Activated CD8-positive, alpha-beta T cell treated with anti-CD3 and anti-CD28 coated beads, Interleukin-2, amount 10 ng/mL, durations not matched to agents 7 days and 5 days (primary cell): Measurements from ENCODE around the gene STX18. TPM values are rescaled to one million over a fixed set of nuclear protein-coding genes. Genes with fewer than 3 reads are reported as not detected.
A peak's percentile ranks its signal among the peaks of the same experiment; 100 is the strongest.
"Not testable (repeated sequence)": the region's sequence is repeated elsewhere in the genome, so short reads cannot be mapped to it uniquely, and the experiment has no call there.

Experiments
- ATAC-seq: fragments of 150-1000 bp; cut with Tn5 transposase; one replicate; pipeline ENCODE4 v1.10.0; 2021; ENCODE audit warnings: moderate library complexity
- CTCF ChIA-PET: fragments of 350-600 bp; sonication (Branson Sonifier 250); formaldehyde crosslinking; loops from one replicate; lab custom pipeline; 2021; ENCODE audit warnings: antibody characterized with exemption; lab: Charles Lee
- POLR2A ChIA-PET: fragments of 350-600 bp; sonication (Branson Sonifier 250); formaldehyde crosslinking; loops from one replicate; lab custom pipeline; 2021; ENCODE audit warnings: antibody characterized with exemption; lab: Charles Lee
- DNase-seq: peaks from one replicate; pipeline ENCODE4 v3.0.0-alpha.2; 2020
- H3K27ac Mint-ChIP-seq: one replicate; pipeline ENCODE4 v1.8.0; 2021; ENCODE audit warnings: mild to moderate bottlenecking, mixed read lengths
- H3K27me3 Mint-ChIP-seq: one replicate; pipeline ENCODE4 v1.8.0; 2021; ENCODE audit warnings: low read depth, mixed read lengths
- H3K36me3 Mint-ChIP-seq: one replicate; pipeline ENCODE4 v1.8.0; 2021; ENCODE audit warnings: low read depth, mixed read lengths
- H3K4me1 Mint-ChIP-seq: one replicate; pipeline ENCODE4 v1.8.0; 2021; ENCODE audit warnings: low read depth, mixed read lengths
- H3K4me3 Mint-ChIP-seq: one replicate; pipeline ENCODE4 v1.8.0; 2021; ENCODE audit warnings: mild to moderate bottlenecking, mixed read lengths
- H3K9me3 Mint-ChIP-seq: one replicate; pipeline ENCODE4 v1.8.0; 2022; ENCODE audit warnings: mixed read lengths; ENCODE audit not compliant: insufficient read depth
- total RNA-seq, 2 experiments: library from RNA; stranded (reverse); gene quantifications; one replicate each; pipeline ENCODE4 v1.2.3, GENCODE V29; 2021

STX18 gene
- total RNA-seq, 2 experiments from 2014 or later = 21.2 to 24.9 TPM

DNA sequence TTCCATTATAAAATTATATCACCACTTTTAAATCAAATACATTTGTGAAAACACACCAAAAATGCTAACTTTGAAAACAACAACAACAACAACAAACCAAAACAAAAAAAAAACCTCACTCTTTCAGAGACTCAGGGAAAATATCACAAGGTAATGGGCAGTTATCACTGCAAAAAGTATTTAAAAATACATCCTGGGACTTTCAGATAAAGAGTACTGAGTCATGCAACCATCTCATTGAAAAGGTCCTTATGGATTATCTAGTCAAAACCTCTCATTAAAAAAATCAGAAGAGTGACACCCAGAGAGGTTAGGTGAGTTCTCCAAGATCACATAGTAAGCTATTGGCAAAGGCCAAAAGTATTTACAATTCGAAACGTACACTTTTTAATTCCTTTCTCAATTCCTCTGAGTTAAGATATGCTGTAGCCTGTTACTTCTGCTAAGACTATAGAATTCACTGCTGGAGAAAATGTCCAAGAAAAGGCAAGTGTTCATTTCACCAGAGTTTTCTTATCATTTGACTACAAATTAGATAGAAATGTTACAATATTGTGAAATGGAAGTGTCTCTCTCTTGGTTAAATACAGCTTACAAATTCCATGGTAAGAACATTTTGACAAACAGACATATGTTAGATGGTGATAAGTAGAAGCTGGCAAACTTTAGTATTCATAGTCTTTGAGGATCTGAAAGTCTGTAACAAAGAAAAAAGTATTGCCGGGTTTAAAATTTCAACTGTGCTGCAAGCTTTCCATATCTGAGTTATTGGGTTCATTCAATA, 9.3 kb downstream of the STX18 start:
- Mint-ChIP-seq H3K27ac (no peak overlapping the region), H3K4me3 (no peak overlapping the region), H3K27me3 (no peaks in the 10 kb centered on the region), H3K36me3 (no peaks in the 10 kb centered on the region), H3K4me1 (no peaks in the 10 kb centered on the region), H3K9me3 (no peaks in the 10 kb centered on the region)
- ChIA-PET CTCF (interaction anchor here (1.0 to 1.7 kb wide), 2 partner anchors 14 to 21 kb away, joined by 3 read pairs; no protein-coding TSS in a partner anchor), POLR2A (interaction anchor here (1.4 kb wide), 1 partner anchor 9 kb away, joined by 4 read pairs; the partner anchor contains the start of gene STX18)
- ATAC-seq (no peak), DNase-seq (no peak)

DNA sequence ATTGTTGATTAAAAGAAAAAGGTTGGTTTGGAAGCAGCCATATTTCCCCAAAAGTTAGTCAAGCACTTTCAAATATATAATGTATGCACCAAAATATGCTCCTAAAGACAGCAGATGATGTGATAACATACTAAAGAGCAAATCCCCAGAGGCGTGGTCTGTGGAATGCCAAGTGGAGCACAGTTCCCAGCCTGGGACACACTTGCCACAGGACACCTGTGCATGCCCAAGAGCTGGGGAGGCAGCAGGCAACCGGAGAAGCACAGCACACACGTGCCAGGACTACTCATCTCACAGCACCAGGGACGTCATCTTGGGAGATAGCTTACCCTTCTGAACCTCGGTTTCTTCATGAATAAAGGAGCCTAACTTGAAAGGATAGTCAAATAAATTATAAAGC, 12.5 kb downstream of the STX18 start:
- peaks cover 6% of the 10 kb centered on the region for H3K4me1 Mint-ChIP-seq
- no peak for ATAC-seq
- ChIA-PET CTCF (interaction anchor here (0.7 to 1.7 kb wide), 3 partner anchors 10 to 23 kb away, joined by 3 to 10 read pairs (median 3); no protein-coding TSS in a partner anchor), POLR2A (no interaction called here)
- H3K4me3 Mint-ChIP-seq = no peak overlapping the region
- no peak overlapping the region for H3K27ac Mint-ChIP-seq
- no peaks in the 10 kb centered on the region for H3K27me3 Mint-ChIP-seq
- H3K9me3 Mint-ChIP-seq = no peaks in the 10 kb centered on the region
- peaks cover 7% of the 10 kb centered on the region for H3K36me3 Mint-ChIP-seq
- no peak for DNase-seq

DNA sequence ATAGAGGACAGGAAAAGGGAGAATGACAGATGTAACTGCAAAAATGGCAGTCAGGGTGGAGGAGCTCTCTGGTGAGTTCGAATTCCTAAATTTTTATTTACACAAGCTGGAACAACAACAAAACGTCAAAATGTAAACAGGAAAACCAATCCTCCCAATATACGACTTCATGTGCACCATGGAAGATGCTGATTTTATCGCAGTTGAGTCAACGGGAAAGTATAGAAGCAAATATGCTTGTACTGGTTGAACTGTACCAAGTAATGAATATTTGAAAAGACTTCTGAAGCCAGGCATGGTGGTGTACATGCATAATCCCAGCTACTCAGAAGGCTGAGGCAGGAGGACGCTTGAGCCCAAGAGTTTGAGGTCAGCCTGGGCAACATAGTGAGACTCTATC, 15.4 kb downstream of the STX18 start:
- ChIA-PET POLR2A (interaction anchor here (0.7 kb wide), 1 partner anchor 1616 kb away, joined by 3 read pairs; no protein-coding TSS in a partner anchor), CTCF (no interaction called here)
- DNase-seq (no peak), ATAC-seq (no peak)
- Mint-ChIP-seq H3K4me1 (peaks cover 17% of the 10 kb centered on the region), H3K4me3 (no peak overlapping the region), H3K9me3 (no peaks in the 10 kb centered on the region), H3K36me3 (peaks cover 7% of the 10 kb centered on the region), H3K27ac (no peak overlapping the region), H3K27me3 (no peaks in the 10 kb centered on the region)

DNA sequence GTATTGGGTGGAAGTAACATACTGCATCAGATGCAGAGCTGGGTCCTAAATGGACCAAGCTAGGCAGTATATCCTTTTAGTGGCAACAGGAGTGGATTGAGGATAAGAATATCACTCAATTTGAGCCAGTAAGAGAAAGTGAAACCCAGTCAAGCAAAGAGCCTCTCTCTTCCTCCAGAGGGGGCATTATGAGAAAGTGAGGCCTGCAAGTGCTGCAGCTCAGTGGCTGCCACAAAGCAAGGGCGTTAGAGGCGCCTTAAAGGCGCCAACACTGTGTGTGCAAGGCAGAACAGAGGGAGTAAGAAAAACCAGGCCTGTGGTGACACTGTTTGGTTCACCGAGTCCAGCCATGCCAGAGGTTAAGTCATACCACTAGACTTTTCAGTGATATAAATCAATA, 17.5 kb downstream of the STX18 start:
- Mint-ChIP-seq H3K27me3 (no peaks in the 10 kb centered on the region), H3K4me1 (peaks cover 23% of the 10 kb centered on the region), H3K9me3 (no peaks in the 10 kb centered on the region), H3K27ac (peak overlapping the region; percentile 64), H3K36me3 (peaks cover 7% of the 10 kb centered on the region), H3K4me3 (no peak overlapping the region)
- ATAC-seq = peak; percentile 95
- ChIA-PET CTCF (interaction anchor here (0.8 to 2.9 kb wide), 9 partner anchors 8 to 42 kb away, joined by 3 to 19 read pairs (median 4); partner anchors contain the start of gene STX18), POLR2A (interaction anchor here (1.9 kb wide), 1 partner anchor 18 kb away, joined by 13 read pairs; the partner anchor contains the start of gene STX18)
- DNase-seq = peak; percentile 63

DNA sequence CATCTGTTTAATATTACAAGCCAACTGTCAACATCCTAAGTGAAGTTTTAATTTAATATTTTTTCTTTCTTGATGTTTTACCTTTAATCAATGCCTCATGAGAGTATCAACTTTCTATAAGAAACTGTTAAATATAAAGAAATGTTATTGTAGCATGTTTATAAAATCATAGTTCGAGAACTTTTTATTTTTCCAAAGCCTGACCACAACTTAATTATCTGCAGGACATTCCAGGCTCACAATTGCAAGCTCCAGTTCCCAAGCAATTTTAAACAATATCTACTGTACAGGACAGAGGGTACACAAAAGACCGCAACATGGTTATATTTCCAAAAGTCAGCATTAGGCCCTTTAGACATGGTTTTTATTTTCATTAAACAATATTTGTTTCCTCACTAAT, 20.1 kb downstream of the STX18 start:
- Mint-ChIP-seq H3K4me1 (peaks cover 33% of the 10 kb centered on the region), H3K27me3 (no peaks in the 10 kb centered on the region), H3K4me3 (no peak overlapping the region), H3K9me3 (no peaks in the 10 kb centered on the region), H3K36me3 (peaks cover 7% of the 10 kb centered on the region), H3K27ac (no peak overlapping the region)
- no peak for ATAC-seq
- ChIA-PET POLR2A (no interaction called here), CTCF (interaction anchor here (0.8 kb wide), 1 partner anchor 34 kb away, joined by 3 read pairs; no protein-coding TSS in a partner anchor)
- no peak for DNase-seq

DNA sequence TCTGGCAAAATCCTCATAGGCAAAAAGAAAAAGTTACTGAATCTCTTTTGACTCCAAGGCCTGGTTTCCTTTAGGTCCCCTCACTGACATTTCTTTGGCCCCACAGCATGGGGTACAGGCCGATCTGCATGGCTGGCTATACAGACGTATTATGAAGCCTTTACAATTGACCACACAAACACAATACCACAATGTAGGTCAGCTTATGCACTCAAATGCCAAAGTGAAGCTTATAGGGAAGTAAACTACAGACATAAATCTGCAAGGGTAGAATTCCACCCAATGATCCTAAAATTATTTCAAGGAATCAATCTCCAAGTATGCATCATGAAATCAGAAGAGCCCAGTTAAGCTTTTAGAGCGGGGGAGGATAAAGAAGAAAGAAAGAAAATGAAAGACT, 20.7 kb downstream of the STX18 start:
- POLR2A ChIA-PET = no interaction called here
- no peak for ATAC-seq
- DNase-seq = no peak
- CTCF ChIA-PET = interaction anchor here (0.8 to 3.2 kb wide), 2 partner anchors 9 to 33 kb away, joined by 3 to 10 read pairs; no protein-coding TSS in a partner anchor
- peaks cover 5% of the 10 kb centered on the region for H3K36me3 Mint-ChIP-seq
- no peak overlapping the region for H3K27ac Mint-ChIP-seq
- H3K4me3 Mint-ChIP-seq = no peak overlapping the region
- peaks cover 33% of the 10 kb centered on the region for H3K4me1 Mint-ChIP-seq
- H3K27me3 Mint-ChIP-seq = no peaks in the 10 kb centered on the region
- H3K9me3 Mint-ChIP-seq = no peaks in the 10 kb centered on the region

DNA sequence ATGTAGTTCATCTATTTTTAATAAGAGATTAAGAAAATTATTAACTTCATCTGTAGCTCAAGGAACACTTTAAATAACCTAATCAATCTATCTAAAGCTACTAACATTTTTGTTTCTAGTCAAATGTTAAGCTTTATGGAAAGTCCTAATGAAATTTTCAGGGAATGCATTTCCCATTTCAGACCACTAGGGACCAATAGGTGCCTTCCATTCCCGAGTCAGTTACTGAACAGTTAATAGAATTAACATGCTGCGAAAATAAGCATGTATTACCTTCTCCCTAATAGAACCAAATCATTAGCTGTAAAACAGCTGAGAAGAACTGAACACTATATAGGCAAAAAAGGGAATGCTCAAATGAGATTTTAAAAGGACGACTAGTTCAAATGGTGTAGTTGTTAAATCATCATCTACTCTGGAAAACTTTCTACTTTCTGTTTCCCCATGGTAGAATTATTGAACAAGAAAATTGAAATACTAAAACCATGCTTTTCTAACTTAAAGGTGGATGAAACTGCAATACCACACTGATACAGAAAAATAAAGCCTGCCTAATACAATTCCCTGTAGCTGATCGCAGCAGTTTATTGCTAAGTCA, 22.5 kb downstream of the STX18 start:
- ChIA-PET POLR2A (interaction anchor here (1.3 kb wide), 1 partner anchor 23 kb away, joined by 5 read pairs; no protein-coding TSS in a partner anchor), CTCF (interaction anchor here (0.9 to 3.2 kb wide), 7 partner anchors 10 to 260 kb away, joined by 3 to 10 read pairs (median 5); no protein-coding TSS in a partner anchor)
- no peak for DNase-seq
- Mint-ChIP-seq H3K36me3 (no peaks in the 10 kb centered on the region), H3K9me3 (no peaks in the 10 kb centered on the region), H3K27me3 (no peaks in the 10 kb centered on the region), H3K4me1 (peaks cover 33% of the 10 kb centered on the region), H3K4me3 (no peak overlapping the region), H3K27ac (no peak overlapping the region)
- no peak for ATAC-seq

DNA sequence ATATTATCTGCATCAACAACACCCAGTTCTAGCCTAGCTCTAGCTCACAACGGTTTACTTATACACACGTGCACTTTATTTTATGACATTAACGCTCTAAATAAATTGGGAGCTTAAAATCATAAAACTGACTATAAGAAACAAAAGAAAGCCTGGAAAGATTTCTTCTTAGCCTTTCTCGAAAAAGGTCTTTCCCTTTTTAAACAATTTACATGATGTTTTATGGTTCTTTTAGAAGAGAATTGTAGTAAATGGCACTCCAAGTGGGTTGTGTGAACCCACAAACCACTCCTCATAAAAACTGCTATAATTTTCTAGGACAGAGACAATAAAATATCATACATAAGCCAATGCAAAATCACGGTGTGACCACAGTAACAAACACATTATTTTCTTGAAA, 23.1 kb downstream of the STX18 start:
- Mint-ChIP-seq H3K27me3 (no peaks in the 10 kb centered on the region), H3K27ac (no peak overlapping the region), H3K9me3 (no peaks in the 10 kb centered on the region), H3K36me3 (no peaks in the 10 kb centered on the region), H3K4me1 (peaks cover 26% of the 10 kb centered on the region), H3K4me3 (no peak overlapping the region)
- DNase-seq (no peak), ATAC-seq (no peak)
- POLR2A ChIA-PET = no interaction called here
- CTCF ChIA-PET = interaction anchor here (0.7 to 3.2 kb wide), 7 partner anchors 10 to 31 kb away, joined by 3 to 10 read pairs (median 5); no protein-coding TSS in a partner anchor

DNA sequence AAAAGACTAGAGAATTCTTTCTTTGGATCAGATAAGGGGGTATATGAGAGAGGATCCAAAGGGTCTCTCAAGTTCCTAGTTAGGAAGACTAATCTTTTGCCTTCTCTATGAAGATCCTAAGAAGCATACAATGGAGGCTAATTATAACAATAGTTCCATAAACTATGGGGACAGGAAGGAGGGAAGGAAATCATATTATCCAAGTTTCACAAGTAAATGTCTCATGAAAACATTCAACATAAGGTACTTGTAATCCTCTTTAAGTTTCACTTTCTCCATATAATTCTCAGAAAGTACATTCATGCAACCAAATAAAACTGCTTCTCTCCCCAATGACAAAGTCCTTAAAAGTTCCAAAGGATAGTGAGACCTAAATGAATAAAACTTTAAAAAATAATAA, 27.1 kb downstream of the STX18 start:
- no peaks in the 10 kb centered on the region for H3K9me3 Mint-ChIP-seq
- CTCF ChIA-PET = no interaction called here
- ATAC-seq (no peak), DNase-seq (no peak)
- H3K27me3 Mint-ChIP-seq = no peaks in the 10 kb centered on the region
- no peak overlapping the region for H3K27ac Mint-ChIP-seq
- POLR2A ChIA-PET = no interaction called here
- no peak overlapping the region for H3K4me3 Mint-ChIP-seq
- peaks cover 7% of the 10 kb centered on the region for H3K36me3 Mint-ChIP-seq
- peaks cover 16% of the 10 kb centered on the region for H3K4me1 Mint-ChIP-seq

DNA sequence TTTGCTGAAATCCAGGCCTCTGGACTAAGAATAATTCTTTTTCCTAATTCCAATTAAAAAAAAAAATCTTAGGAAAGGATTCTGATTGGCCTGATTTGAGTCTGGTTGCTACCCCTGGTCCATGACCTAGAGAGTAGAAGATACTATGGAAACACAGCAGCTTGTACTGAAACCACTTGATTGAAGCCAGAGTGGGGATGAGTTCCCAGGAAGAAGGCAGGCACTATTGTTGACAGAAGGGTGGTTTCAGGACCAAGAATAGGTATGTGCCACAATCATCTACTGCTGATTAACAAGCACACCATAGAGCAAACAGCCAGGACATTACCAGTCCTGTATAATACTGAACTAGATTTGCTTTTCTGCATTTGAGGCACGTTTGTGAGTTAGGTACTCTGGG, 29.6 kb downstream of the STX18 start:
- H3K4me3 Mint-ChIP-seq = no peak overlapping the region
- H3K9me3 Mint-ChIP-seq = no peaks in the 10 kb centered on the region
- CTCF ChIA-PET = interaction anchor here (0.7 to 1.6 kb wide), 3 partner anchors 11 to 21 kb away, joined by 3 to 6 read pairs (median 3); no protein-coding TSS in a partner anchor

DNA sequence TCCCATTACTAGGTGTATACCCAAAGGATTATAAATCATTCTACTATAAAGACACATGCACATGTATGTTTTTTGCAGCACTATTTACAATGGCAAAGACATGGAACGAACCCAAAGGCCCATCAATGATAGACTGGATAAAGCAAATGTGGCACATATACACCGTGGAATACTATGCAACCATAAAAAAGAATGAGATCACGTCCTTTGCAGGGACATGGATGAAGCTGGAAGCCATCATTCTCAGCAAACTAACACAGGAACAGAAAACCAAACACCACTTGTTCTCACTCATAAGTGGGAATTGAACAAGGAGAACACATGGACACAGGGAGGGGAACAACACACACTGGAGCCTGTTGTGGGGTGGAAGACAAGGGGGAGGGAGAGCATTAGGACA, 31.2 kb downstream of the STX18 start:
- H3K4me1 Mint-ChIP-seq, ATAC-seq: not testable (repeated sequence)

More for the DNA sequence above, 29.6 kb downstream of the STX18 start:
- Mint-ChIP-seq H3K27ac (no peak overlapping the region), H3K27me3 (no peaks in the 10 kb centered on the region), H3K4me1 (peaks cover 10% of the 10 kb centered on the region), H3K36me3 (peaks cover 9% of the 10 kb centered on the region)
- DNase-seq (no peak), ATAC-seq (no peak)
- POLR2A ChIA-PET = no interaction called here

More for the DNA sequence above, 31.2 kb downstream of the STX18 start:
- DNase-seq, H3K4me3 Mint-ChIP-seq, H3K27ac Mint-ChIP-seq, H3K9me3 Mint-ChIP-seq, POLR2A ChIA-PET, H3K27me3 Mint-ChIP-seq, H3K36me3 Mint-ChIP-seq: not testable (repeated sequence)
- CTCF ChIA-PET = interaction anchor here (0.6 to 1.2 kb wide), 2 partner anchors 9 to 64 kb away, joined by 4 to 5 read pairs; no protein-coding TSS in a partner anchor
